ENCODE results near the gene RPL11.

DNA sequence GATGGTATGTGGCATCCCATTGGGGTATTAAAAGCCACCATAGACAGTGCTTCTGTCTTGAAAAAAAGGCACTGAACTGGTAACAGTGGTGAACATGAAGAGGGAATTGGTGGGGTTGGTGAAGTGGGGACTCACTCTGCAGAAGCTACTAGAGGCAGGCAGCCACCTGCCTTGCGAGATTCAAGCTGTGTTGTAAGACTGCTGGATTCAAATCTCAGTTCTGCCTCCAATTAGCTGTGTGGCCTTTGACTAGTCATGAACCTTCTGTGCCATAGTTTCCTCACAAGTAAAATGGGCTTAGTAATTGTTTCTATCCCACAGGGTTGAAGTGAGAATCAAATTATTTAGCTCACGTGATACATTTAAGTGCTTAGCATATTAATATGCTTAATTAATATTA lies 35.1 kb downstream of the RPL11 start:
- TF ChIP-seq, protein P1, sequence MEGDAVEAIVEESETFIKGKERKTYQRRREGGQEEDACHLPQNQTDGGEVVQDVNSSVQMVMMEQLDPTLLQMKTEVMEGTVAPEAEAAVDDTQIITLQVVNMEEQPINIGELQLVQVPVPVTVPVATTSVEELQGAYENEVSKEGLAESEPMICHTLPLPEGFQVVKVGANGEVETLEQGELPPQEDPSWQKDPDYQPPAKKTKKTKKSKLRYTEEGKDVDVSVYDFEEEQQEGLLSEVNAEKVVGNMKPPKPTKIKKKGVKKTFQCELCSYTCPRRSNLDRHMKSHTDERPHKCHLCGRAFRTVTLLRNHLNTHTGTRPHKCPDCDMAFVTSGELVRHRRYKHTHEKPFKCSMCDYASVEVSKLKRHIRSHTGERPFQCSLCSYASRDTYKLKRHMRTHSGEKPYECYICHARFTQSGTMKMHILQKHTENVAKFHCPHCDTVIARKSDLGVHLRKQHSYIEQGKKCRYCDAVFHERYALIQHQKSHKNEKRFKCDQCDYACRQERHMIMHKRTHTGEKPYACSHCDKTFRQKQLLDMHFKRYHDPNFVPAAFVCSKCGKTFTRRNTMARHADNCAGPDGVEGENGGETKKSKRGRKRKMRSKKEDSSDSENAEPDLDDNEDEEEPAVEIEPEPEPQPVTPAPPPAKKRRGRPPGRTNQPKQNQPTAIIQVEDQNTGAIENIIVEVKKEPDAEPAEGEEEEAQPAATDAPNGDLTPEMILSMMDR (IDR thresholded peaks at IDR 0.05 in 4 of 5, conservative IDR thresholded peaks at IDR 0.05 in 1 of 5) = no peak
- no peak for TF ChIP-seq POLR2A (IDR thresholded peaks at IDR 0.05)

Measured in gastrocnemius medialis (tissue), 4 donors.